GOT3 (cell line): ENCODE data around the gene IQGAP2.

Experiments
- DNase-seq: peaks from one replicate; lab custom pipeline; 2025; ENCODE audit warnings: mixed read lengths; lab: John Stamatoyannopoulos, UW

Gene IQGAP2

GRCh38 chr5:76745670-76746069 is 342.6 kb downstream of the IQGAP2 start:
- DNase-seq: no peak

GRCh38 chr5:76746677-76747076 is 343.6 kb downstream of the IQGAP2 start:
- DNase-seq: no peak

DNA sequence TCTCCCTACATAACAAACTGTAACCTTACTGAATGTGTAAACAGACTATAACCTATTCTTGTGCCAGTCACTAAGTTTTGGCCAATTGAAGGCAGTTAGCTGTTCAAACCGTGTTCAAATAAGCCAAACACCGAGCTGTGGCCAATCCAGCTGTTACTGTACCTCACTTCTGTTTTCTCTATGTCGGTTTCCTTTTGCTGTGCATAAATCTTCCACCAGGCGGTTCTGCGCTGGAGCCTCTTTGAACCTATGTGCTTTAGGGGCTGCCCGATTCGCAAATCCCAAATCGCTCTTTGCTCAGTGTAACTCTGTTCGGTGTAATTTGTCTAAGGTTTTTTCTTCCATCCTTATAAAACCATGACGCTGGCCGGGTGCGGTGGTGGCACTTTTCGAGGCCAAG is 344.6 kb downstream of the IQGAP2 start:
- no peak for DNase-seq

DNA sequence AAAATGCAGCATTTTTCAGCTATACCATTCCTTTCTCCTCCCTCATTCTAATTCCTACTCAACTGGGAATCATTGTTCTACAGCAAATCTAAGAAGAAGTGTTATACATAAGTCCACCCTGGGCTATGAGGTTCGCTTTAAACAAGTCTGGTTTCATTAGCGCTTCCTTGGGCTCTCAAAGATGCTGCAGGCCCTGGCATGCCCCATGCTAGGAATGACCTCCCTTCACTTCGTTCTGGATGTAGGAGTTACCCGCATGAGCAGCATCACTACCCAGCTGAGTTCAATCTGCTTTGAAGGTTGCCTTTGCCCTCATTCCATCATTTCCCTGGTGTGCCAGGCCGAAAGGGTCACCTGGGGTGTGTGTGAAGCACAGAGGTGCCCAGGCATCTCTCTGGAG is 348.2 kb downstream of the IQGAP2 start:
- DNase-seq: no peak

- no peak for DNase-seq
Measured at GRCh38 chr5:76754668-76755078, 351.6 kb downstream of the IQGAP2 start.

DNA sequence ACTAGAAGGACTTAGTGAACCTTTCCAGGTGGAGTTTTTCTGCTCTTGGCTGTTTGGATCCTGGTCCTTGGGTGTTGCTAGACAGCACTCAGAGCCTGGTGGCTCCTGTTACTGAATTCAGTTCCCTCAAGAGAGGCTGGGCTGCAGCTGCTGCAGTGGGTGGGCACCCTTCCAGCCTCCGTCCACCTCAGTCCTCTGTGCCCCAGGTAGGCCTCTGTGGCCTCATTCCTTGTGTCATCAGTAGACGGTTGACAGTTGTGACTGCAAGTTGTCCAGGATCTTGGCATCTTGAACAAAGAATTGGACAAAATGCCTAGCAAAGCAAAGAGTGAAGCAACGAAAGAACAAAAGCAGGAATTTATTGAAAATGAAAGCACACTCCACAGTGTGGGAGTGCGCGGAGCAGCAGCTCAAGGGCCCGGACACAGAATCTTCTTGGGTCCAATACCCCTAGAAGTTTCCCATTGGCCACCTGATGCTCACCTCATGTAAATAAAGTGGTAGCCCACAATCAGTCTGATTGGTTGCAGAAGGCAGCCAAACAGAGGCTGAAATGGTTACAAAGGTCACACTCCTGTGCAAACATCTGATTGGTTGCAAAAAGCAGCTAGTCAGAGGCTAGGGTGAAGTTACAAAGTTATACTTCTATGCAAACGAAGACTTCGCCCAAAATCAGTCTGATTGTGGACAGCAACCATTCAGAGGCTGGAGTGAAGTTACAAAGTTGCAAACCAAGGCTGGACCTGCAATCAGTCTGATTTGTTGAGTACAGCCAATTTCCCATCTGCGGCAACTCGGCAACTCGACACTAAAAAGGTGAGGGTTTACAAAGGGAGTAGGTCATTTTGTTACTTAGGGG is 352.9 kb downstream of the IQGAP2 start:
- DNase-seq: no peak

DNA sequence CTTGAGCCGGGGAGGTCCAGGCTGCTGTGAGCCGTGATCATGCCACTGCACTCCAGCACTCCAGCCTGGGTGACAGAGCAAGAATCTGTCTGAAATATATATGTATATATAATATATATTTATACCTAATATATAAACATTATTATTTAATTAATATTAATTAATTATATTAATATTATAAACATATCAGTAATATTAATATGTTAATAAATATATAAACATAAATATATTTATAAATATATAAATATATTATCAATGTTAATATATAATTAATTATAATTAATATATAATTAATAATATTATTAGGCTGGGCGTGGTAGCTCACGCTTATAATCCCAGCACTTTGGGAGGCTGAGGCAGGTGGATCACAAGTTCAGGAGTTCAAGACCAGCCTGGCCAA is 354.0 kb downstream of the IQGAP2 start:
- DNase-seq: no peak
